GM18507 (cell line): Measurements from ENCODE around the gene CLDN34.

Experiments
- DNase-seq: peaks from one replicate; pipeline ENCODE4 v3.0.0; 2011; ENCODE audit warnings: low read depth; ENCODE audit not compliant: insufficient read length; ENCODE audit errors: extremely low spot score
- FAIRE-seq: peaks from 2 replicates; lab custom pipeline; 2011; peaks lifted over from hg19 to GRCh38; lab: Jason Lieb, UNC

CLDN34 gene, protein sequence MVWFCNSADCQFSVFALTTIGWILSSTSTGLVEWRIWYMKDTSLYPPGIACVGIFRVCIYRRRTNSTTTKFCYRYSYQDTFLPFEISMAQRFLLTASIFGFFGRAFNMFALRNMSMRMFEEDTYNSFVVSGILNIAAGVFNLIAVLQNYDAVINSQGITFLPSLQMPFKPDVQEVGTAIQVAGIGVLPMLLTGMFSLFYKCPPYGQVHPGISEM

DNA sequence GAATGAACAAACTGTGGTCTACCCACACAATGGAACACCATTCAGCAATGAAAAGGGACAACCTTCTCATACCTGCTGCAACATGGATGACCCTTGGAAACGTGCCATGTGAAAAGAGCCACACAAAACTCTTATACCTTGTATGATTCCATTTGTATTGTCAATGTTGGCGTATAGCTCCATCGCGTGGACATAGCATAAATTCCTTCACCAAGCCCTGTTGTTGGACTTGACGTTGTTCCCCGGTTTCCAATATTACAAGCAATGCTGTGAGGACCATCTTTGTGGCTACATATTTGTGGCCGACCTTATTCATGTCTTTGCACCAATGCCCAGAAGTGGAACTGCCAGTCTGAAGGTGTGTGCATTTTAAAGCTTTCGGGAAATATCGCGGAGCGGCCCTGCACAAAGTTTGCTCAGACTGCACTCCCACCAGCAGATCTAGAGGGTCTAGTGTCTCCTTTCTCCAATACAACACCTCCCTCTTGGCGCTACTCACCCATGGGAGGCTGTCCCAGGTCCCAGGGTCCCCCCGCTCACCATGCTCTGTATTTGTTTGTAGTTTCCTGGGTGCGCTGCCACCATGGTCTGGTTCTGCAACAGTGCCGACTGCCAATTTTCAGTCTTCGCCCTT, at the start of gene CLDN34:
CLDN34 (plus strand) TSS at position 584 of the 634 bp plus-strand sequence; CDS start at position 584, 0 bp downstream.
- DNase-seq (no peak), FAIRE-seq (no peak)

DNA sequence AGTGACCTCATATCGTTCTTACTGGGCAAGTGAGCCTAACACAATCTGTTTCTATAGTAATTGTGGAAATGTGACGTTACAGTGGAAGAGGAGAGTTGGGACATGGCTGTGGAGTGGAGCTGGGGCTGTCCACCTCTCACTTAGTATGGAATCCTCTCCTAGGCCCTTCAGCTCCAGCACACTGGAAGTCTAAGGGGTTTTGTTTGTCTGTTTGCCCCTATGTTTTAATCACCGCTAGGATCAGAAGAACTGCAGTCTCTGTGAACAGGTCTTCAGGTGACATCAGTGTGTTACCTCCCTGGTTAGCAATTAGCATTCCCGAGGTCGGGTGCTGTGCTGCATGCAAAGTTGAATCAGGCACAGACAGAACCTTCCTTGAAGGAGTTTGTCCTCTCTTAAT, 49.3 kb upstream of the CLDN34 start:
- no peak for FAIRE-seq
- DNase-seq, result no peak

DNA sequence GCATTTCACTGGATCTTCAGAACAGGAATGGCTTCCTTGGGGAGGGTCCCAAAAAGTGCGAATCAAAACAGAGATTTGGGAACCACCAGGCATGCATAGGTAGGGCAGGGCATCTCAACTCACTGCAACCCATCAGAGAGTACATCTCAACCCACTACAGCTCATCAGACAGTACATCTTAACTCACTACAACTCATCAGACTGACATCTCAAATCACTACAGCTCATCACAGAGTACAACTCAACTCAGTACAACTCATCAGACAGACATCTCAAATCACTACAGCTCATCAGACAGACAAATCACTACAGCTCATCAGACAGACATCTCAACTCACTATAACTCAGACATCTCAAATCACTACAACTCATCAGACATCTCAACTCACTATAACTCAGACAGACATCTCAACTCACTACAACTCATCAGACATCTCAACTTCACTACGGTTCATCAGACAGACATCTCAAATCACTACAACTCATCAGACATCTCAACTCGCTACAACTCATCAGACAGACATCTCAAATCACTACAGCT, 47.5 kb upstream of the CLDN34 start:
- FAIRE-seq, result no peak

GRCh38 chrX:9921407-9921806, 45.8 kb upstream of the CLDN34 start:
- DNase-seq (no peak), FAIRE-seq (no peak)

More for the DNA sequence above, 47.5 kb upstream of the CLDN34 start:
- DNase-seq, result no peak

GRCh38 chrX:9923357-9923756, 43.8 kb upstream of the CLDN34 start:
- no peak for DNase-seq
- no peak for FAIRE-seq

DNA sequence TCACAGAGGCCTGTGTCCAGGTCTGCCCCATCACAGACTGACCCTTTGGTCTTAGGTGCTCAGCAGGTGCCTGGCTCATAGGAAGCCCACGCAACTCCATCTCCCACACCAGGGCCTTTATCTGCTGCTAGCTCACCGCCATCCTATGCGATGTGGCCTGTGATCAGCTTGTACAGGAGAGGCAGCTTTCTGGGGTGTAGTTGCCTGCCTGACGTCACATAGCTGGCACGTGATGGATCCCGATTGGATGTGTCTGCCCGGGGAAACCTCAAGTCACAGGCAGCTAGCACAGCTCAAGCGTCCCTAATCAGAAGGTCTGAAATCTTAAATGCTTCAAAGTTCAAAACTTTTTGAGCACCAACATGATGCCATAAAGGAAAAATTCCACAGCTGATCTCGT, 41.2 kb upstream of the CLDN34 start:
- no peak for DNase-seq
- no peak for FAIRE-seq

GRCh38 chrX:9927698-9928482, 39.3 kb upstream of the CLDN34 start:
- no peak for DNase-seq
- FAIRE-seq, result no peak

DNA sequence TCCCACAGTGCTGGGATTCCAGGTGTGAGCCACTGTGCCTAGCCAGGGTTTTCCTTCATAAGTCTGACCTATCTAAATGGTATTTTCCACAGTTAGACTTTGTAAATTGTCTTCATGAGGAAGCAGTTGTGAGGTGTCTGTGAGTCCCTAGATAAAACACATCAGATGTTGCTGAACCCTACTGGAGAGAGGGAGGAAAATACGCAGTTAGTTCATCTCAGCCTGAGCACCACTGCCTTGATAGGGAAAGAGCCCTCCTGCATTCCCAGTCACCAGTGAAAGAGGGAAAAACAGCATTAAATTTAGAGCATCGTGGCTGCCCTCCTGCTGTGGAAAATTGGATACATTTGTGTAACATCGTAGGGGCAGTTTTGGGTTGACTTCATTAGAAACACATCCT, 31.7 kb upstream of the CLDN34 start:
- FAIRE-seq, result no peak

GRCh38 chrX:9937761-9938160, 29.4 kb upstream of the CLDN34 start:
- DNase-seq (no peak), FAIRE-seq (no peak)

More for the DNA sequence above, 31.7 kb upstream of the CLDN34 start:
- DNase-seq, result no peak

- no peak for FAIRE-seq
- DNase-seq, result no peak
Measured at GRCh38 chrX:9938516-9938915, 28.6 kb upstream of the CLDN34 start.

DNA sequence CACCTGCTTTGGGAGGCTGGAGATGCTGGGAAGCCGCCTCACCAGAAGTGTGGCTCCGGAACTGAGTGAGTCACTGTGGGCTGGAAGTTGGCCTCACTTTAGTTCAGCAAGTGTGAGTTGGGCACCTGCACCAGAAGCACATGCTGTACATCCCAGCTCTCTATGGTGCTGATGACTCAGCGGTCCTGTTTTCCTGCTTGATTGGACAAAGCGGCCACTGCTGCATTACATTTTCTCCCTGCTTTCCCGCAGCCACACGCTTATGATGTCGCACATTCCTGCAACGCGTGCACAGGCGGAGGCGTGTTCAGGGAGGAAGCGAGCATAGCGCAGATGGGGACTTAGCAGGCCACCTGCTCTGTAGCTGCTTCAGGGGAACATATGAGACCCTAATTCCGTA, 26.7 kb upstream of the CLDN34 start:
- DNase-seq (no peak), FAIRE-seq (no peak)

DNA sequence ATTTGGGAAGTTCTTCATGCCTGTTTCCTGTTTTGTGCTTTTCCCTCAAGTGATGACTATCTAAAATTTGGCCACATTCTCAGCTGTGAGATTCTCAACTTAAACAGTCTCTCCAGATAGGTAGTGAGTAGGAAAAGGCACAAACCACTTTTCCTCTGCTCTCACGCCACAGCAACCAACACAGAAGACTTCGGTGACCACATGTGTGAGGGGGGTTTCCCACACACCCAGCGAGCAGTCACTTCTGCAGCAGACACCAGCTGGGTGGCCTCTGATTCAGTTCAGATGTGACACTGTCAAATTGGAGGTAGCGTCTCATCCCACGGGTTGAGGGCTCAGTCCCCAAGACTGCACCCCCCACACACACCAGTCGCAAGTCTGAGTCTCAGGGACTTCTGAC, 25.1 kb upstream of the CLDN34 start:
- DNase-seq (peak; percentile 1), FAIRE-seq (peak; percentile 92)

DNA sequence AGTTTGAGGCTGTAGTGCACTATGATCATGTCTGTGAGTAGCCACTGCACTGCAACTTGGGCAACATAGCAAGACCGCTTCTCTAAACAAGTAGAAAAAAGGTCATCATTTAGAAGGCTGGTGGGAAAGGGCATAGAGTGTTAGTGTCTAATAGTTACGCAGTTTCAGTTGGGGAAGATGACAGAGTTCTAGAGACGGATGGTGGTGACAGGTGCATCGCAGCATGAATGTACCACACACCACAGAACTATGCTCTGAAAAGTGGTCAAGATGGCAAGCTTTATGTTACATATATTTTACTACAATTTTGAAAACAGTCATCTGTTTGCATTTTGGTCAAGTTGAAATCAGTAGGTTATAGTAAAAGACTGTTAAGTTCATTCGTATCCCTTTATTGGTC, 23.7 kb upstream of the CLDN34 start:
- no peak for FAIRE-seq
- DNase-seq, result no peak

DNA sequence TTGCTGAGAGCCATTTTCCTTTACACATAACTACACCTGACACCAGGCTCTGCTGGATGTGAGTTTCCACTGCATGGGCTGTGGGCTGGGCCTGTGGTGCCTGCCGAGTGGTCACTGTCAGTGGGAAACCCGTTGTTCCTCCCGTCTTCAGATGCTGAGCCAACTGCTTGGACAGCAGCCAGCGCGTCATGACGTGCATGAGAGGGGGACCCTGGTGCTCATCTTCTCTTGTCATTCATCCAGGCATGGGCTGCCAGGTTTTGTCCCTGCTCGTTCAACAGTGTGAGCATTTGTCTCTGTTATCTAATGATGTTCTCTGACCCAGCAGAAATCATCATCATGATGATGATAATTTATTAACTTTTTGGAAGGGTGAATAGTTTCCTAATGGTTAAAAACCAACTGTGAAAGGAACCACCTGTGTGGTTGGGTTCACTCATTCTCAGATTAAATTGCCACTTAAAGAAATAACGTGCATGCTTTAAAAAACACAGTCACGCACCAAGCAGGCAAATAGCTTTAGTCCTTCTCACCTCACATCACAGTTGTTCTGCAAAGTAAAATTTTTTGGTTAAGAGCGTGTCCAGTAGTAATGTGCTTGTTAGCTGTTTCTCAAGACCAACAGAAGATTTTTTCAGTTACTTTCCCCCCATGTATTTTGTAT, 19.9 kb upstream of the CLDN34 start:
- DNase-seq (no peak), FAIRE-seq (no peak)

GRCh38 chrX:9948406-9948805, 18.8 kb upstream of the CLDN34 start:
- no peak for FAIRE-seq

DNA sequence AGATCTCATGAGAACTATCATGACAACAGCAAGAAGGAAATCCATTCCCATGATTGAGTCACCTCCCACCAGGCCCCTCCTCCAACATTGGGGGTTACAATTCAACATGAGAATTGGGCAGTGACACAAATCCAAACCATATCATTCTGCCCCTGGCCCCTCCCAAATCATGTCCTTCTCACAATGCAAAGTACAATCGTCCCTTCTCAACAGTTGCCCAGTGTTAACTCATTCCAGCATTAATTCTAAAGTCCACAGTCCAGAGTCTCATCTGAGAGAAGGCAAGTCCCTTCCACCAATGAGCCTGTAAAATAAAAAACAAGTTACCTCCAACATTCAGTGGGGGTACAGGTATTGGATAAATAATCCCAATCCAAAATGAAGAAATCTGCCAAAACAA, 14.9 kb upstream of the CLDN34 start:
- DNase-seq (no peak), FAIRE-seq (no peak)

More at GRCh38 chrX:9948406-9948805, 18.8 kb upstream of the CLDN34 start:
- DNase-seq, result no peak

- DNase-seq (no peak), FAIRE-seq (no peak)
Measured at GRCh38 chrX:9953396-9953795, 13.8 kb upstream of the CLDN34 start.

GRCh38 chrX:9955506-9955905, 11.7 kb upstream of the CLDN34 start:
- no peak for DNase-seq
- no peak for FAIRE-seq

DNA sequence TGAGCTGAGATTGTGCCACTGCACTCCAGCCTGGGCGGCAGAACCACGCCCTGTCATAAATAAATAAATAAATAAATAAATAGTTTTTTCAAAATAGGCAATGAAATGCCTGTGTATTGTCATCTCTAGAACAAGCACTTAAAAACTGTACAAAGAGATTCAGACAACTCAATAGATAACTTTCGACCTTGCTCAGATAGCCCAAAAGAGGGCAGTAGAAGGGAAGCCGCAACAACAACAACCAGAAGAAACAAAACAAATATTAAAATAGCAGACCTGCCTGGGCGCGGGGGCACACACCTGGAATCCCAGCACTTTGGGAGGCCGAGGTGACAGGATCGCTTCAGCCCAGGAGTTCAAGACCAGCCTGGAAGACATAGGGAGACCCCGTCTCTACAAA, 9.4 kb upstream of the CLDN34 start:
- FAIRE-seq (no peak), DNase-seq (no peak)

DNA sequence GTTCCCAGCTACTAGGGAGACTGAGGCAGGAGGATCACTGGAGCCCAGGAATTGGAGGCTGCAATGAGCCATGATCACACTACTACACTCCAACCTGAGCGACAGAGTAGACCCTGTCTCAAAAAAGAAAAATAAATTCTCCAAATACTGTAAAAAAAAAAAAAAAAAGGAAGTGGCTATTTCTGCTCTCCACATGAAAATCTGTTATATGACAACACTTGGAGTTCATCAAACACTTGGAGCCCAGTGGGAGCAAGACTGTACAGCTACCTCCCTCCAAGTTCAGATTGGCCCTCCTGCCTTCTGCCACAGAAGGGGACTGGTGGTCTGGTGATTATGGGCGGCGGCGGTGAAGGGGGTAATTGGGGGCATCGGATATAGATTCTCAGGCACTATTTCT, 9.0 kb upstream of the CLDN34 start:
- DNase-seq (no peak), FAIRE-seq (no peak)
